HepG2 (cell line): ENCODE results near the gene MOGAT3. TPM values are rescaled to one million over a fixed set of nuclear protein-coding genes. Genes with fewer than 3 reads are reported as not detected.
A peak's percentile ranks its signal among the peaks of the same experiment; 100 is the strongest.

ENCODE experiments used
- GABPA ChIP-seq, 2 experiments: IDR thresholded peaks; 2 replicates each; pipeline ENCODE4 v1.6.1; 2011 to 2016; ENCODE audit warnings: low read depth in 2 of 2, low read length in 1 of 2, missing biosample characterization in 1 of 2, missing genetic modification characterization in 1 of 2
- HOXA3 ChIP-seq: sonication (generic); formaldehyde crosslinking; IDR thresholded peaks from 2 replicates; pipeline ENCODE4 v1.5.0; 2020; ENCODE audit warnings: missing genetic modification reagents
- MTF1 ChIP-seq: sonication (generic); formaldehyde crosslinking; IDR thresholded peaks from 2 replicates; pipeline ENCODE4 v1.5.0; 2020; ENCODE audit warnings: missing genetic modification reagents
- NFKB2 ChIP-seq: sonication (generic); formaldehyde crosslinking; IDR thresholded peaks from 2 replicates; pipeline ENCODE4 v1.4.0; 2020; ENCODE audit warnings: missing genetic modification reagents, borderline replicate concordance
- NR3C1 ChIP-seq: sonication (generic); formaldehyde crosslinking; IDR thresholded peaks from 2 replicates; pipeline ENCODE4 v1.4.0; 2020; ENCODE audit warnings: missing genetic modification reagents
- SMAD3 ChIP-seq: sonication (generic); formaldehyde crosslinking; IDR thresholded peaks from 2 replicates; pipeline ENCODE4 v1.4.0; 2020; ENCODE audit warnings: missing genetic modification reagents
- TOPORS ChIP-seq: sonication (generic); formaldehyde crosslinking; IDR thresholded peaks from 2 replicates; pipeline ENCODE4 v1.8.0; 2023; ENCODE audit warnings: mild to moderate bottlenecking, missing genetic modification reagents
- ZNF367 ChIP-seq: sonication (generic); formaldehyde crosslinking; IDR thresholded peaks from 2 replicates; pipeline ENCODE4 v1.4.0; 2020; ENCODE audit warnings: missing genetic modification reagents, borderline replicate concordance
- ZNF589 ChIP-seq: sonication (generic); formaldehyde crosslinking; conservative IDR thresholded peaks from 2 replicates; pipeline ENCODE4 v1.8.0; 2022; ENCODE audit warnings: mild to moderate bottlenecking, moderate library complexity, missing genetic modification reagents
- ZNF790 ChIP-seq: sonication (generic); formaldehyde crosslinking; IDR thresholded peaks from 2 replicates; pipeline ENCODE4 v1.8.0; 2022; ENCODE audit warnings: missing genetic modification reagents, mild to moderate bottlenecking, borderline replicate concordance
- ZNF878 ChIP-seq: sonication (generic); formaldehyde crosslinking; IDR thresholded peaks from 2 replicates; pipeline ENCODE4 v1.8.1; 2023; ENCODE audit warnings: mild to moderate bottlenecking, missing genetic modification reagents, moderate library complexity
- polyA plus RNA-seq, 8 experiments: library from polyadenylated mRNA; depleted of rRNA in 3 of 8; stranded (reverse) in 7 of 8; unstranded in 1 of 8; fragments of >200 nt; fragmentation: Illumina TruSeq in 4 of 8; extraction: Trizol in 4 of 8; gene quantifications; 2 replicates each; pipeline versions ENCODE4 v1.2.1 to v1.2.3, GENCODE V29; 2011 to 2016; ENCODE audit warnings: low read depth in 4 of 8, missing spikeins in 1 of 8, mixed read lengths in 1 of 8; ENCODE audit not compliant: insufficient read depth in 1 of 8
- total RNA-seq, 5 experiments: library from RNA; depleted of rRNA; stranded (reverse); fragments of >200 nt; fragmentation: Illumina TruSeq; extraction: Trizol; gene quantifications; 2 replicates each; pipeline ENCODE4 v1.2.3, GENCODE V29; 2016; ENCODE audit warnings: low read depth in 1 of 5
- TF ChIP-seq, protein P1 (sequence below), 2 experiments: fragments of 450-650 bp in 1 of 2; sonication (generic) in 1 of 2; formaldehyde crosslinking in 1 of 2; IDR thresholded peaks; 2 replicates each; pipeline versions ENCODE4 v1.6.1 to v1.8.0; 2016 to 2022; ENCODE audit warnings: antibody characterized with exemption in 1 of 2, mild to moderate bottlenecking in 1 of 2, missing genetic modification reagents in 1 of 2
- TF ChIP-seq, protein P2 (sequence below): IDR thresholded peaks from 2 replicates; pipeline ENCODE4 v1.6.1; 2016; ENCODE audit warnings: missing compliant biosample characterization, missing genetic modification reagents, borderline replicate concordance
- TF ChIP-seq, protein P3 (sequence below), 2 experiments: IDR thresholded peaks; 2 replicates each; pipeline ENCODE4 v1.6.1; 2011 to 2012; ENCODE audit warnings: low read length in 2 of 2, borderline replicate concordance in 1 of 2, low read depth in 1 of 2, mild to moderate bottlenecking in 1 of 2, moderate library complexity in 1 of 2

The MOGAT3 gene
- total and polyA plus RNA-seq, 2 of the 13 experiments (the other 11 are each of a cell fraction or from before 2014, with no cell fraction given), result 22.5 to 30.5 TPM

DNA sequence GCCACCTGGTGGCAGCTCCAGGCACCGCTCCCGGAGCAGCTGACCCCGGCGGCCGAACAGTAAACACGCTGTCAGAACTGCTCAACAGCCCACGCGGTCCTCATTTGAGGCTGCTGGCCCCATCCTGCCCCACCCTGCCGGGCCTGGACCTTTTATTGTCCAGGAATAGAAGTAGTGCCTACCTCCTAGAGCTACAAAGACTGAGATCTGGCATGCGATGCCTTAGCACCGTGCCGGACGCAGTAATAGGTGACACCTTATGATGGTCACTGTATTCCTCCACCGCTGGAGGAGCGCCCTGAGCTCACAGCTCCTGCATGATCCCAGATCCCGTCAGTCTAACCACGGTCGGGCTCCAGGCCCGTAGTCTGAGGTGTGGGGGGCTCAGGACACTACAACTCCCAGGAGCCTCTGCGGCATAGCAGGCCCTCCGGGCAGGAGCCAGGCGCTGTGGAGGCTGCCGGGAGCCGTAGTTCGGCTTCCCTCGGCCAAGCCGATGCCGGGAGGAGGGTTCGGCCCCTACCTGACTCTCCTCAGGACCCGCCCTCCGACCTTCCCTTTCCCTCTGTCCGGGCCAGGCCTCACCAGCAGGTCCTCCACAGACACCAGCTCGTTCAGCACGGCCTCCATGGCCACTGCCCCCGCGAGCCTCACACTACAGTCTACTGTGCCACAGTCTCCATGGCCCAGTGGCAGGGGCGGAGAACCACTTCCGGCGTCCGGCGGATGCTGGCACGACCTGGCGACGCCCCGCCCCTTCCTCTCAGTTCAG is 43.7 kb upstream of the MOGAT3 start, which contains the start of gene FIS1 (continued):
- TF ChIP-seq GABPA (IDR thresholded peaks at IDR 0.05; ENCODE audit: low read depth, low read length) (peak; percentile 88), GABPA (CRISPR knock-in tag; IDR thresholded peaks at IDR 0.05; ENCODE audit: low read depth) (peak; percentile 92), TOPORS (CRISPR knock-in tag) (no peak), MTF1 (no peak), ZNF878 (CRISPR knock-in tag) (no peak), NR3C1 (CRISPR knock-in tag) (no peak), HOXA3 (peak; percentile 62; the same call in 1 of the 2 replicates), ZNF367 (no peak), ZNF589 (CRISPR knock-in tag) (peak; percentile 59; the same call in 1 of the 2 replicates), SMAD3 (CRISPR knock-in tag) (no peak; the same call in 1 of the 2 replicates), ZNF790 (CRISPR knock-in tag) (peak; percentile 78; the same call in 1 of the 2 replicates), NFKB2 (peak; percentile 25; the same call in 1 of the 2 replicates)
- TF ChIP-seq, protein P1, sequence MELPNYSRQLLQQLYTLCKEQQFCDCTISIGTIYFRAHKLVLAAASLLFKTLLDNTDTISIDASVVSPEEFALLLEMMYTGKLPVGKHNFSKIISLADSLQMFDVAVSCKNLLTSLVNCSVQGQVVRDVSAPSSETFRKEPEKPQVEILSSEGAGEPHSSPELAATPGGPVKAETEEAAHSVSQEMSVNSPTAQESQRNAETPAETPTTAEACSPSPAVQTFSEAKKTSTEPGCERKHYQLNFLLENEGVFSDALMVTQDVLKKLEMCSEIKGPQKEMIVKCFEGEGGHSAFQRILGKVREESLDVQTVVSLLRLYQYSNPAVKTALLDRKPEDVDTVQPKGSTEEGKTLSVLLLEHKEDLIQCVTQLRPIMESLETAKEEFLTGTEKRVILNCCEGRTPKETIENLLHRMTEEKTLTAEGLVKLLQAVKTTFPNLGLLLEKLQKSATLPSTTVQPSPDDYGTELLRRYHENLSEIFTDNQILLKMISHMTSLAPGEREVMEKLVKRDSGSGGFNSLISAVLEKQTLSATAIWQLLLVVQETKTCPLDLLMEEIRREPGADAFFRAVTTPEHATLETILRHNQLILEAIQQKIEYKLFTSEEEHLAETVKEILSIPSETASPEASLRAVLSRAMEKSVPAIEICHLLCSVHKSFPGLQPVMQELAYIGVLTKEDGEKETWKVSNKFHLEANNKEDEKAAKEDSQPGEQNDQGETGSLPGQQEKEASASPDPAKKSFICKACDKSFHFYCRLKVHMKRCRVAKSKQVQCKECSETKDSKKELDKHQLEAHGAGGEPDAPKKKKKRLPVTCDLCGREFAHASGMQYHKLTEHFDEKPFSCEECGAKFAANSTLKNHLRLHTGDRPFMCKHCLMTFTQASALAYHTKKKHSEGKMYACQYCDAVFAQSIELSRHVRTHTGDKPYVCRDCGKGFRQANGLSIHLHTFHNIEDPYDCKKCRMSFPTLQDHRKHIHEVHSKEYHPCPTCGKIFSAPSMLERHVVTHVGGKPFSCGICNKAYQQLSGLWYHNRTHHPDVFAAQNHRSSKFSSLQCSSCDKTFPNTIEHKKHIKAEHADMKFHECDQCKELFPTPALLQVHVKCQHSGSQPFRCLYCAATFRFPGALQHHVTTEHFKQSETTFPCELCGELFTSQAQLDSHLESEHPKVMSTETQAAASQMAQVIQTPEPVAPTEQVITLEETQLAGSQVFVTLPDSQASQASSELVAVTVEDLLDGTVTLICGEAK (IDR thresholded peaks at IDR 0.05), result peak; percentile 60; the same call in 1 of the 2 replicates
- TF ChIP-seq, protein P1 (CRISPR knock-in tag; IDR thresholded peaks at IDR 0.05), result no peak; the same call in 1 of the 2 replicates
- TF ChIP-seq, protein P2, sequence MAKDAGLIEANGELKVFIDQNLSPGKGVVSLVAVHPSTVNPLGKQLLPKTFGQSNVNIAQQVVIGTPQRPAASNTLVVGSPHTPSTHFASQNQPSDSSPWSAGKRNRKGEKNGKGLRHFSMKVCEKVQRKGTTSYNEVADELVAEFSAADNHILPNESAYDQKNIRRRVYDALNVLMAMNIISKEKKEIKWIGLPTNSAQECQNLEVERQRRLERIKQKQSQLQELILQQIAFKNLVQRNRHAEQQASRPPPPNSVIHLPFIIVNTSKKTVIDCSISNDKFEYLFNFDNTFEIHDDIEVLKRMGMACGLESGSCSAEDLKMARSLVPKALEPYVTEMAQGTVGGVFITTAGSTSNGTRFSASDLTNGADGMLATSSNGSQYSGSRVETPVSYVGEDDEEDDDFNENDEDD, result peak; percentile 37; the same call in 1 of the 2 replicates
- TF ChIP-seq, protein P3, sequence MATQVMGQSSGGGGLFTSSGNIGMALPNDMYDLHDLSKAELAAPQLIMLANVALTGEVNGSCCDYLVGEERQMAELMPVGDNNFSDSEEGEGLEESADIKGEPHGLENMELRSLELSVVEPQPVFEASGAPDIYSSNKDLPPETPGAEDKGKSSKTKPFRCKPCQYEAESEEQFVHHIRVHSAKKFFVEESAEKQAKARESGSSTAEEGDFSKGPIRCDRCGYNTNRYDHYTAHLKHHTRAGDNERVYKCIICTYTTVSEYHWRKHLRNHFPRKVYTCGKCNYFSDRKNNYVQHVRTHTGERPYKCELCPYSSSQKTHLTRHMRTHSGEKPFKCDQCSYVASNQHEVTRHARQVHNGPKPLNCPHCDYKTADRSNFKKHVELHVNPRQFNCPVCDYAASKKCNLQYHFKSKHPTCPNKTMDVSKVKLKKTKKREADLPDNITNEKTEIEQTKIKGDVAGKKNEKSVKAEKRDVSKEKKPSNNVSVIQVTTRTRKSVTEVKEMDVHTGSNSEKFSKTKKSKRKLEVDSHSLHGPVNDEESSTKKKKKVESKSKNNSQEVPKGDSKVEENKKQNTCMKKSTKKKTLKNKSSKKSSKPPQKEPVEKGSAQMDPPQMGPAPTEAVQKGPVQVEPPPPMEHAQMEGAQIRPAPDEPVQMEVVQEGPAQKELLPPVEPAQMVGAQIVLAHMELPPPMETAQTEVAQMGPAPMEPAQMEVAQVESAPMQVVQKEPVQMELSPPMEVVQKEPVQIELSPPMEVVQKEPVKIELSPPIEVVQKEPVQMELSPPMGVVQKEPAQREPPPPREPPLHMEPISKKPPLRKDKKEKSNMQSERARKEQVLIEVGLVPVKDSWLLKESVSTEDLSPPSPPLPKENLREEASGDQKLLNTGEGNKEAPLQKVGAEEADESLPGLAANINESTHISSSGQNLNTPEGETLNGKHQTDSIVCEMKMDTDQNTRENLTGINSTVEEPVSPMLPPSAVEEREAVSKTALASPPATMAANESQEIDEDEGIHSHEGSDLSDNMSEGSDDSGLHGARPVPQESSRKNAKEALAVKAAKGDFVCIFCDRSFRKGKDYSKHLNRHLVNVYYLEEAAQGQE (IDR thresholded peaks at IDR 0.05; ENCODE audit: borderline replicate concordance in 1 of 2, low read depth in 1 of 2, low read length in 2 of 2), result no peak
